HG03045 (cell line): ENCODE data around the gene CCDC12.

Experiments used
- ATAC-seq: cut with Tn5 transposase; IDR thresholded peaks from one replicate; pipeline ENCODE4 v1.9.1; 2021; ENCODE audit warnings: mild to moderate bottlenecking, moderate library complexity; ENCODE audit not compliant: unreplicated experiment

CCDC12 gene

DNA sequence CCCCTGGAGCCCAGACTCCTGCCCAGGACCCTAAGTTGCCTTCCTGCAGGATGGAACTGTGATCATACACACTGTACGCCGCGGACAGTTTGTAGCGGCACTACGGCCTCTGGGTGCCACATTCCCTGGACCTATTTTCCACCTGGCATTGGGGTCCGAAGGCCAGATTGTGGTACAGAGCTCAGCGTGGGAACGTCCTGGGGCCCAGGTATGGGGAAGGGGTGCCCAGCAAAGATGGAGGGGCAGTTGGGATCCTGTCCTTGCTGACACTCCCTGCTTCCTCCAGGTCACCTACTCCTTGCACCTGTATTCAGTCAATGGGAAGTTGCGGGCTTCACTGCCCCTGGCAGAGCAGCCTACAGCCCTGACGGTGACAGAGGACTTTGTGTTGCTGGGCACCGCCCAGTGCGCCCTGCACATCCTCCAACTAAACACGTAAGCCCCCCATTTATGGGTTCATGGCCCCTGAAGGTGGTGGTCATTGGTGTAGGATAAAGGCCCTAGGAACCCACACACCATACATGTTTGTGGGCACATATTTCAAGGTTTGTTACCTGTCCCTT lies 31.8 kb upstream of the CCDC12 start:
- ATAC-seq, result no peak

GRCh38 chr3:47007482-47008233 lies 31.1 kb upstream of the CCDC12 start:
- ATAC-seq, result no peak

DNA sequence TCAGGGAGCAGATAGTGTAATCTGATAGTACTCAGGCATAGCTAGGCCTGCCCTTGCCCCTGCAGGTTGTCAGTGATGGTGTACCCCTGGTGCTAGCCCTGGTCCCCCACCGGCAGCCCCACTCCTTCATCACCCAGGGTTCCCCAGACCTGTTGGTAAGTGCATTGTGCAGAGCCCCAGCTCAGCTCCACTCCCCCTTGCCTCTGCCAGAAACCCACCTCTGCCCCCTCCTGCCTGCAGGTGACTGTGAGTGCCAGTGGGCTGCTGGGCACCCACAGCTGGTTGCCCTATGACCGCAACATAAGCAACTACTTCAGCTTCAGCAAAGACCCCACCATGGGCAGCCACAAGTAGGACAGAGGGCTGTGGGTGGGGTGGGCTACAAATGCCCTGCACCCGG lies 30.5 kb upstream of the CCDC12 start:
- ATAC-seq, result no peak

- no peak for ATAC-seq
Measured at GRCh38 chr3:47006145-47006651, 29.7 kb upstream of the CCDC12 start.

- no peak for ATAC-seq
Measured at GRCh38 chr3:47005212-47006144, 28.9 kb upstream of the CCDC12 start.

DNA sequence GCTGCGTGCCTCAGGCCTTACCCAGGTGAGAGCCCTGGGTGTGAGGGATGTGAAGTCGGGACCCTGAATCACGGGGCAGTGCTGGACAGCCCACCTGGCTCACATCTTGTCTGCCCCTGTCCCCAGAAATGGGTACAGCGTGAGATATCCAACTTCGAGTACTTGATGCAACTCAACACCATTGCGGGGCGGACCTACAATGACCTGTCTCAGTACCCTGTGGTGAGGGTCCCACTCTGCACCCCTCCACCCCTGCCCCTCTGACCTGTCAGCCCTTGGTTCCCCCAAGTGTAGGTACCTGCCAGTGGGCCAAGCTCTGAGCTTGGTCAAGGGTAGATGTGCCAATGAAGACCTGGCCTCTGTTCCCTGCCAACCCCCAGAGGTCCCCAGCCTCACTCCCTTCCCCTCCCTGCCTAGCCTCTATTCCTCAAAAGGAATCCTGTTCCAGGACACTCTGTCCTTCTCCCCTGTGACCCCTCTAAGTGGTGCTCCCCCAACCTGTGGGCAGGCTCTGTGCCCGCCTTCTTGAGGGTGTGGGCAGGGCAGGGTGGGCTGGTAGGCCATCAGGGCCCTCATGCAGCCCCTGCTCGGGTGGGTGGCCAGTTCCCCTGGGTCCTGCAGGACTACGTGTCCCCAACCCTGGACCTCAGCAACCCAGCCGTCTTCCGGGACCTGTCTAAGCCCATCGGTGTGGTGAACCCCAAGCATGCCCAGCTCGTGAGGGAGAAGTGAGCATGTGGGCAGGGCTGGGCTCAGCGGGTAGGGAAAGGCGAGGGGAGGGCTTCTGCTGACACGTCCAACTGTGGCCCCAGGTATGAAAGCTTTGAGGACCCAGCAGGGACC lies 28.0 kb upstream of the CCDC12 start:
- ATAC-seq, result no peak

DNA sequence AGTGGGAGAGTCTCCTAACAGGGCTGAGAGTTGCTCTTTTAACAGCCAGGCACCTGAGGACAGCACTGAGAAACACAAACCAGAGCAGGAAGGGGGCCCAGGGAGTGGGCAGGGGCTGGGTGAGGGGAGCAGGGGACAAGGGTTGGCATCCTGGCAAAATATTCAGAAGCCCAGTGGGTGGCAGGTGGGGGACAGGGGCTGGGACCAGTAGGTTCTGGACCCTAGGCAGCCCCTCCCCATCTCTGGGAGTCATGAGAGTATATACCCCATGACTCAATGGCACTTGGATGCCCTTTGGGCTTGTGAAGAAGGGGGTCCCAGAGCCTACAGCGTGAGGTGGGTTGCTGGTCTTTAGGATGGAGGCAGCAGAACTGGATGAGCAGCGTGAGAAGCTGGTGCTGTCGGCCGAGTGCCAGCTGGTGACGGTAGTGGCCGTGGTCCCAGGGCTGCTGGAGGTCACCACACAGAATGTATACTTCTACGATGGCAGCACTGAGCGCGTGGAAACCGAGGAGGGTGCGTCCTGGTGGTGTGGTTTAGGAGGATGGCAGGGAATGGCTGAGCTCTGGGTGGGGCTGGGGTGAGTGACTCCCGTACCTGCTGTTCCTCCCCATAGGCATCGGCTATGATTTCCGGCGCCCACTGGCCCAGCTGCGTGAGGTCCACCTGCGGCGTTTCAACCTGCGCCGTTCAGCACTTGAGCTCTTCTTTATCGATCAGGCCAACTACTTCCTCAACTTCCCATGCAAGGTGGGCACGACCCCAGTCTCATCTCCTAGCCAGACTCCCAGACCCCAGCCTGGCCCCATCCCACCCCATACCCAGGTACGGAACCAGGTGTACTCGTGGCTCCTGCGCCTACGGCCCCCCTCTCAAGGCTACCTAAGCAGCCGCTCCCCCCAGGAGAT lies 27.2 kb upstream of the CCDC12 start:
- no peak for ATAC-seq

DNA sequence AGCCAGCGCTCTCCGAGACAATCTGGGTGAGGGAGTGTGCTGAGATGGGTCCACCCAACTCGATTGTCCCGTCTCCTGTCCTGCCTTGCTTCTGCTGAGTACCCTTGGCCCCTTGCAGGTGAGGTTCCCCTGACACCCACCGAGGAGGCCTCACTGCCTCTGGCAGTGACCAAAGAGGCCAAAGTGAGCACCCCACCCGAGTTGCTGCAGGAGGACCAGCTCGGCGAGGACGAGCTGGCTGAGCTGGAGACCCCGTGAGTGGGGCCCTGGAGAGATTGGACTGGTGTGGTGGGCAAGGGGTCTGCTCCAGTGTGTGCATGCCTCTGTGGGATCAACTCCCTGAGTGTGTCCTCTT lies 26.5 kb upstream of the CCDC12 start:
- no peak for ATAC-seq

- ATAC-seq, result no peak
Measured at GRCh38 chr3:47002171-47003055, 25.9 kb upstream of the CCDC12 start.

- ATAC-seq, result no peak
Measured at GRCh38 chr3:47001731-47002170, 25.2 kb upstream of the CCDC12 start.

- no peak for ATAC-seq
Measured at GRCh38 chr3:47000922-47001730, 24.6 kb upstream of the CCDC12 start.

GRCh38 chr3:47000198-47000815 lies 23.8 kb upstream of the CCDC12 start:
- no peak for ATAC-seq

GRCh38 chr3:46999516-47000197 lies 23.1 kb upstream of the CCDC12 start:
- ATAC-seq, result no peak

DNA sequence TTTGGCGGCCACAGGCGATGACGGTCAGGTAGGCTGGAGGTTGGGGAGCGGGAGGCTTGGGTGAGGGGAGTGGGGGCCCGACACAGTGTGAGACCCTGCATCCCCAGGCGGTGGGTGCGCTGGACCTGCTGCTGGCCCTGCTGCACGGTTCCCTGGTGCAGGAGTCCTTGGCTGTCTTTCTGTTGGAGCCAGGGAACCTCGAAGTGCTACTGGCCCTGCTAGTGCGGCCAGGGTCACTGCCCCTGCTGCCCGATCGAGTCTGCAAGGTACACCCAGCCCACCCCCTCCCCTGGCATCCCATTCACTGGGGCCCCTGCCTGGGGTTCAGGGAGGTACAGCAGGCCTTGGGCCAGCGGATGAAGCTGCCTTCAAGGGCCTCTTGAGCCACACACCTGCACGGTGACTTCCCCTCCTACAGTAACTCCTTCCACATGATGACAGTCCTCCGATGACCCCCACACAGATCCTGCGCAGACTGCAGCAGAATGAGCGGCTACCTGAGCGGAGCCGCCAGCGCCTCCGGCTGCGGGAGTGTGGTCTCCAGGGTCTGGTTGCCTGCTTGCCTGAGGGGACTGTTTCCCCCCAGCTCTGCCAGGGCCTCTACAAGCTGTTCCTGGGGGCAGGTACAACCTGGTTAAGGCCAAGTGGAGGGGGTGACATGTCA lies 22.4 kb upstream of the CCDC12 start:
- ATAC-seq, result no peak

DNA sequence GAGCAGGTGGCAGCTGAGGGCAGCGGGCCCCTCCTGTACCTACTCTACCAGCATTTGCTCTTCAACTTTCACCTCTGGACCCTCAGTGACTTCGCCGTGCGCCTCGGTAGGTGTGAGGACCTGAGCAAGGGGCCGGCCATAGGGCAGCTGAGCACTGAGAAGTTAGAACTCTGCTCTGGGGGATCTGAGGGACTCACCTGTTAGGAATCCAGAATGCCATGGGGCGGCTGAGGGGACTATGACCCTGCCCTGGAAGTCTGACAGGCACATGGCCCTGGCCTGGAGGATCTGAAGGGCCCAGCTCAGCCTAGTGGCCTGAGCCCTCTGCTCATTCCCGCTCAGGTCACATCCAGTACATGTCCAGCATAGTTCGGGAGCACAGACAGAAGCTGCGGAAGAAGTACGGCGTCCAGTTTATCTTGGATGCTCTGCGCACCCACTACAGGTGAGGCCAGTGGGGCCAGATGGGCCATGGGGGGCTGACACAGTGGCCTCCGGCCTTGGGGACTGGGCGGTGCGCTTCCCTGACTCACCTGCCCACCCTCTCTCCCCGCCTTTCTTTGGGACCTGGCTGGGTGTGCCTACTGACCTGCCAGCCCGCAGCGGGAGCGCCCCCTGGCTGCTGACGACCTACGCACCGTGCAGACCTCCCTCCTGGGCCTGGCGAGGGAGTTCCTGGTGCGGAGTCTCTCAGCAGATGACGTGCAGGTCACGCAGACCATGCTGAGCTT lies 21.7 kb upstream of the CCDC12 start:
- ATAC-seq, result no peak
